T-helper 2 cell (primary cell): ENCODE results near the gene GAGE12F.
"Not testable (repeated sequence)": the region's sequence is repeated elsewhere in the genome, so short reads cannot be mapped to it uniquely, and the experiment has no call there.

Source experiments
- DNase-seq, 5 experiments: peaks; one replicate each; pipeline versions ENCODE4 v3.0.0 to v3.0.0-alpha.2; 2012 to 2022
- total RNA-seq, 2 donors: gene quantifications; one replicate each; lab custom pipeline; 2026; lab: John Stamatoyannopoulos, UW

GAGE12F gene
- total RNA-seq: 0 reads per million in 2 donors

GRCh38 chrX:49560542-49560941, at the start of gene GAGE12F:
TSS of gene GAGE12F (plus strand) at chrX:49560842. CDS start at chrX:49561997, 1,155 bp downstream.
- not testable (repeated sequence) for DNase-seq

- not testable (repeated sequence) for DNase-seq
These were observed 28.8 kb upstream of the GAGE12F start, which contains the start of gene GAGE12C for GRCh38 chrX:49531877-49532276. TSS of gene GAGE12C (plus strand) at chrX:49532177. CDS start at chrX:49533332, 1,155 bp downstream.

GRCh38 chrX:49541433-49541832, 19.2 kb upstream of the GAGE12F start, which contains the start of gene GAGE12D:
TSS of gene GAGE12D (plus strand) at chrX:49541733. CDS start at chrX:49542888, 1,155 bp downstream.
- DNase-seq: not testable (repeated sequence)

GRCh38 chrX:49550989-49551388, 9.7 kb upstream of the GAGE12F start, which contains the start of gene GAGE12E:
TSS of gene GAGE12E (plus strand) at chrX:49551289. CDS start at chrX:49552444, 1,155 bp downstream.
- DNase-seq: not testable (repeated sequence)

- DNase-seq: not testable (repeated sequence)
These were observed 8.1 kb downstream of the GAGE12F start for GRCh38 chrX:49568728-49569127.

- DNase-seq: not testable (repeated sequence)
These were observed 8.5 kb downstream of the GAGE12F start for GRCh38 chrX:49569152-49569551.

- not testable (repeated sequence) for DNase-seq
These were observed 9.5 kb downstream of the GAGE12F start, which contains the start of gene GAGE12G for GRCh38 chrX:49570100-49570499. TSS of gene GAGE12G (plus strand) at chrX:49570400. CDS start at chrX:49571555, 1,155 bp downstream.

GRCh38 chrX:49579649-49580048, 19.0 kb downstream of the GAGE12F start, which contains the start of gene GAGE12H:
TSS of gene GAGE12H (plus strand) at chrX:49579949. CDS start at chrX:49581104, 1,155 bp downstream.
- DNase-seq: not testable (repeated sequence)

- not testable (repeated sequence) for DNase-seq
These were observed 28.6 kb downstream of the GAGE12F start, which contains the start of gene GAGE2A for GRCh38 chrX:49589196-49589595. TSS of gene GAGE2A (plus strand) at chrX:49589496. CDS start at chrX:49590651, 1,155 bp downstream.

- DNase-seq: peak in 1 of 5 experiments; percentile 3
These were observed 29.3 kb downstream of the GAGE12F start for GRCh38 chrX:49589769-49590478.

GRCh38 chrX:49590488-49590887, 29.8 kb downstream of the GAGE12F start:
- not testable (repeated sequence) for DNase-seq

- not testable (repeated sequence) for DNase-seq
These were observed 38.1 kb downstream of the GAGE12F start, which contains the start of gene GAGE1 for GRCh38 chrX:49598720-49599119. TSS of gene GAGE1 (plus strand) at chrX:49599020. CDS start at chrX:49600175, 1,155 bp downstream.

GRCh38 chrX:49610718-49611310, 50.2 kb downstream of the GAGE12F start:
- DNase-seq: no peak
